RPMI8226 (cell line): ENCODE data around the gene CELF2.

Experiments
- DNase-seq: peaks from one replicate; pipeline ENCODE4 v3.0.0-alpha.2; 2015

The CELF2 gene

DNA sequence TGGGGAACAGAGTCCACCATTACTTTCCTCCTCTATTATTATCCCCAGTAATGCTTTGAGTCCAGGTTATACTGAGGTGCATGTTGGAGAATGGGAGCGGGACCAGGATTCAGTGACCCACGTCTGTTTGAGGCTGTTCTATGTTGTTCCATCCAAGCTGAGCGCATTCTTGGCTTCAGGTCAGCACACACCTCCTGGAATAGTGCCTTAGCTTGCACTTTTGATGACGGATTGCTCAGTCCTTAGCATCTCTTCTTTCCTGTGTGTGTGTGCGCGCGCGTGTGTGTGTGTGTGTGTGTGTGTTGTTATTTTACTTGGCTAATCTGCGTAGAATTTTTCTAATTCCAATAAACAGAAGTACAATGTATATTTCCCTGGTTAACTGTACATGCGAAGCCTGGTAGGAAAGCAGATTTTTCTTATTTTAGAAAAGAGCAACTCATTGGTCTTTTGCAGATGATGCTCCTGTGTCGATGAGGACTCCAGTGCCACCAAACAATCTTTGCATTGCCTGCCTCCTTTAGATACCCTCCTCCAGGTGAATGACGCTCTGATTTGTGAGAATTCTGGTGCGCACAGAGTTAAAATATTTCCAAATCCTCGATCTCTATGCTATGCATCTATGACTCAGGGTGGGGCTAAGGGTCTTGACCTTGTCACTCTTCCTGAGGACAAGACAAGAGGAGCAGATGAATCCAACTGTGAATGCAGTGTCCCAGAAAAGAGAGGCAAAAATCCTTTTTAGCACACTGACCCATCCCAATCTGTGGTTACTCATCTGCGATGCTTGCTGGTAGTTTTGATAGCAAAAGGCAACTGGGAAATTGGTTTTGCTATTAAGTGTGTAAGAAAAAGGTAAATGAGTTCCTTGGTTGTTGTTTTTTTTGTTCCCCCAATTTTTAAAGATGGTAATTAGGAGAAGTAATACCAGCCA, 13.3 kb upstream of the CELF2 start:
- no peak for DNase-seq

DNA sequence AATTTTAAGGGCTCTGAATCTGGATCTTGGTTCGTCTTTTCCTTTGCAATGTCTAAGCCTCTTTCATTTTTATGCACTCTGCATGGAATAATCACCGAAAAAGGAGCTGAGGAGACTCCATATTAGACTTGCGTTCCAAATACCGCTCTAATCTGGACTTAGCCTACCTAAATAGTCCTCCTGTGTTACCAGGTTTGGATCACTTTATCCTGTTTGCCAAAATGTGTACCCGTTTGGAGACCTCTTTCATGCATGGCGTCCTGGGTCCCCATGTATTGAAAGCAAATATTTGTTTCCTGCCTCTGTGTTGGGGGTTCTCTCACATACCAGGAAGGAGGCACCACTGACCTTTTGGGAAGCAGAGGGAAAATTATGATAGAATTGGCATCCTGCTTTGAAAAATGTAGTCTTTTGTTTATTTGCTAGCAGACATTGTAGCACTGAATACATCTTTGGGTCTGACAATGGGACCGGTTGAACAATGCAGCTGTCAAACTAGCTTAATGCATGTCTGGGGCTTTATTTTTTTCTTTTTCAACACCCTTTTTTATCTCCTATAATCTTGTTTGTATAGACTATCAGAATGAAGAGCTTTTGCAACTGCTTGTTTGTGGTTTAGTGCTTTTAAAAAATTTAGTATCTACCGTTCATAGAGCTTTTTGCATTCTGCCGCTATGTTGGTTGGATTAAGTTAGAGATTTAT, 11.8 kb upstream of the CELF2 start:
- no peak for DNase-seq

DNA sequence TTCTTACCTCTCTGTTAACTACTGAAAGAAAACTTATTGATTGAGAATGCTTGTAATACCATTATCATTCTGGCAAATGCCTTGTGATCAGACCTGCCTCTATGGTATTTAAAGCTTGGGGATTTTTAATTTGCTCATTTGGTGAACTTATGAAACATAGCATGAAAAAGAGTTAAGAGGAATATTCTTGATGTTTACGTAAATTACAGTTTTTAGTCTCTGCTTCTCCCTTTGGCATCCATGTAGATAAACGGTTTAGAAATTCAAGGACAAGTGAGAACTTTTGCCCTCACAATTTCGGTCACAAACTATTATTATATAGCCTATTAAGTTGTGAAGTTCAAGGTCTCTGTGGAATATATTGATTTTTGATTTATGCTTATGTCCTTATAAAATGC, 11.2 kb upstream of the CELF2 start:
- no peak for DNase-seq

DNA sequence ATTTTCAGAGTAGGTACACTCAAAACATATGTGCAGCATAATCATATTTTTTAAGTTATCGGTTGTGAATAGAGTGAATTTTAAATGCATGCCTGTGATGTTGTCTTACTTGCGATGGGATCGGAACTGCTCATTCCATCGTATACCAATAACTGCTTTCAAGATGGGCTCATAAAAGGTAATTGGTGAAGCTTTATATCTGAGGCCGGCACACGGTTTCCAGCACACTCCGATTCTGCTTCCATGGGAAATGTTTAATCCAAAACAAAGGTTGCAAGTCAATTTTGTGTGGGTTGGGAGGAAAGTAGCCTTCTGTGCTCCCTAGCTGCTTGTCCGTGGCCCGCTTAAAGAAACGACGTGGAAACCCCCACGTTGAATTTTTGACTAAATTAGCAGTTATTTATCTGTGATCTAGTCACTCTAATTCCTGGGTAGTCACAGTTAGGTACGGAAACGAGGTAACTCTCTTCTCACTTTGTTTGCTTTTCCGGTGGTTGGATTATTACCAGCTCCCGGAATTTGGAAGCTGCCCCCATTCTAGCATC, 10.1 kb upstream of the CELF2 start:
- DNase-seq, result no peak

DNA sequence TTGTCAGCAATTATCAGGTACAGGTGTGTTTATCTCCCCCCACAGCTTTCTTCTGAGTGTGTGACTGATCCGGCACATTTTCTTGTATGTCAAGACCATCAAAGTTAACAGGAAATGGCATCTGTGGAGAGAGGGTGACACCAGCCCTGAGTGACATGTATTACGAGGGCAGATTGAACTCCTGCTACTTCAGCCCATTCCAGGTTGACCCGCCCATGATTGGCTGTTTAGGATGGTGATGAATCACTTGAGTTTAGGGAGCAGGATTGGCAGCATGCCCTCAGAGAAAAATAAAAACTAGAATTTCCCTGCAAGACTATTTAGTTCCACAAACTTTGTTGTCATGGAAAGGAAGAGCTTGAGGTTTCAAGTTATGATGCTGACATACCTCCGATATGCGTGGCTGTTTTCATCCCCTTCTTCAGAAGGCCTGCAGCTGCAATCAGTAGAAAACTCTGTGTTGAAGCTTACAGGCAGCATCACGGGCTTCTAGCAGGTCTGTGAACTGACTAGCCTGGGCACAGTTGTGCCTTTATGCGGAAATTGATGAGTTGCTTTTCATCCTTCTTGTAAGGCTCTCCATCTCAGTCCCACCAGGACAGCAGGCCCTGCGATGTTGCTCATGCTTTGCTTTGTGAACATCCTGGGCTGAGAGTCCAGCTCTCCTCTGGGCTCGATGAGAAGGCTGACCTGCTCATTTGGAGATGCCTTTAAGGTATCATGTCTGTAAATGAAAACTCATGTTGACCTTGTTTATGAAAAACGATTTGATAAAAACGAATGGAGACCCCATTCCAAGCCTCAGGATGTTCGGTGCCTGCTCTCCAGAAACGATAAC, 8.0 kb upstream of the CELF2 start:
- no peak for DNase-seq

DNA sequence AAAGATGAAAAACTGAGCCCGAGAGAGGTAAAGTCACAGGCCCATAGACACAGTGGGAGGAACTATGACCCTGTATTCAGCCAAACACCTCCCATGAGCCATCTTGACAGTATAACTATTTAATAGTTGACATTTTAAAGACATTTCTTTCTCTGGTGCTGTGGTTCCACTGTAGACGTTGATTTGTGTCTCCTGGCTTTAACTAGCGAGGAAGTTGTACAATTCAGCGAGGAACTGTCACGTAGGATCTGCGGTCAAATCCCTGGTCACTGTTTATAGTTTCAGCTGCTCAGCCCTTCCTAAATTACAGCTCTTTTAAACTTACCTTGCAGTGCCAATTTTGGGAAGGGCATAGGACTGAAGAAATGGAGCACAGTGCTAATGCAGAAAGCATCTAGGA, 7.1 kb upstream of the CELF2 start:
- DNase-seq, result no peak

DNA sequence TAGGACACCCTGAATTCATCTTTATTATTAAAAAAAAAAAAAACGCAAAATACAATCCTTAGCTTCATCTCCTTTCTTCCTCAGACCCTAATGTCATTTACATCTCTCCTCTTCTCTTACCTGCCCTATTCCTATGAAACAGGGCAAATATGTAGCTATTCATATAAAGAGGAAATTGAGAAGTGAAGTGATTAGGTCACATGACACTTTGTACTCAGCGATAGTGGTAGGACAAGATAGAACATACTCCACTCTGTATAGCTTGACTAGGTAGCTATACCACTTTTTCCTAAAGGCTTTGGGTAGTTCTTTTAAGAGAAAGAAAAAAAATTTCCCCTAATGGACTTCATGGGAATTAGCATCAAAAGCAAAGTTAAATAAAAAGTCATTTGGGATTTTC, 6.2 kb upstream of the CELF2 start:
- DNase-seq, result no peak

DNA sequence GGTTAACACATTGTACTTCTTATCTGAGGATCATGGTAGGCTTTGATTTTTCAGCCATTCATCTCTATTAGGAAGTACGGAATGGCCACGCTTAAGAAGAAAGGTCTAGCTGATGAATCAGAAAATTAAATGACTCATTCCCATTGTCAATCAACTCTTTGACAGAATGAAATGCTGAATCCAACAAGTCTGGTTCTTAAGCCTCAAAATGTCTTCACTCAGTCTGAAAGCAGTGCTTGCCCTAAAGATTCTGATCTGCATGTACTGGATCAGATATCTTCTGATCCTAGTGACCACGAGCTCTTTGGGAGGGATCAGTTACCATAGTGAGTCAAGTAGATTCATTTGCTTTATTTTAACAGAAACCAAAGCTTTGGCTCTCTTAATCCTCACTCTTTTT, 5.7 kb upstream of the CELF2 start:
- no peak for DNase-seq

DNA sequence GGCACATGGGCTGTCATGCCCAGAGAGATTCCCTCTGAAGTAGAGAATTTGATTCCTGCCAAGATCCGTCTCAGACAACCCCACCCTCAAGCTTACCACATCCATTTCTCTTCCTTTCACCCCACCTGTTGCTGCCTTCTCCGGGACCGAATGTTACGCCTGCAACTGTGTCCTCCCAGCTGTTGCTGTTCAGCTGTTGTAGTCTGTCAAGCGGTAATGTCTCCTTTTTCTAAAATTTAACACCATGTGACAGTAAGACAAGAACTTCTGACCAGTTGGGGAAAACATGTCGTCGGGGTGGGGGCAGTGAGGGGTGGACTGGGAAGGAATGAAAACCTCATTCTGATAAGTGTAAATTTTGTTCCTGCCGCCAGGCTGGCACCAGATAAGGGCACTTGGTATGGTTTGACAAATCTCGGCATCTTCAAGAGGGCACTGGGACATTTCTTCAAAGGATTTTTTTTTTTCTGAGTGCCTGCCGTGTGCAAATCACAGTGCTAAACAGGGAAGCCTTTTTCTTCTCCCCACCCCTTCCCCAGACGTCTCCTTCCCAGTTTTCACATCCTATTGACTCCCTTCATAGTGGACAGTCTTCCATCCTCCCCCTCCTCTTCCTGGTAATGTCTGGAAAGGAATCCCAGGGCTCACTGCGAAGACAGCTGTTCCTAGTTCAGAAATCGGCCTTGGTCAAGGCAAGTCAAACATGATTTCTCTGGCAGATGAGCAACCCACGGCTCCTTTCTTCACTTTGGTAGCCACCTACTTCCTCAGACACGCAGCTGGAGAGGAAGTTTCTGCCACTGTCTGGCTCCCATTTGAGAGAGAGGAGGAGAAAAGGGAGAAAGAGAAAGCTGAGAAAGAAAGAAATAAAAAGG, 5.0 kb upstream of the CELF2 start:
- no peak for DNase-seq

DNA sequence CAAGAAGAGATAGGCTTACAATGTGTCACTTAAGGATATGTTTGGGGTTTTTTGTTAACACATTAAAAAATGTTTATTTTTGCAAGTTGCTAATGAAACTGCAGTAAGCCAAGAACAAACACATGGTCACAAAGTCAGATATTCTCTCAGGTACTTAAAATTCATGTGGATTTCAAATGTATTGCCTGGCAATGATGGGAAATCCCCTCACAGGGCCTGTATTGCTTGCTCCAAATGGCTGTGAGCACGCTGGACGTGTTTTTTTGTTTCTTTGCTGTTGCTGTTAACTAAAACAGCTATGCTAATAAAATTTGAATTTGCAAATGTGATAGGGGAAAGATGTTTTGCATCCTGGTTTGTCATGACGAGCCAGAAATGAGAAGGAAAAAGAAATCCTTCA, 3.8 kb upstream of the CELF2 start:
- no peak for DNase-seq

DNA sequence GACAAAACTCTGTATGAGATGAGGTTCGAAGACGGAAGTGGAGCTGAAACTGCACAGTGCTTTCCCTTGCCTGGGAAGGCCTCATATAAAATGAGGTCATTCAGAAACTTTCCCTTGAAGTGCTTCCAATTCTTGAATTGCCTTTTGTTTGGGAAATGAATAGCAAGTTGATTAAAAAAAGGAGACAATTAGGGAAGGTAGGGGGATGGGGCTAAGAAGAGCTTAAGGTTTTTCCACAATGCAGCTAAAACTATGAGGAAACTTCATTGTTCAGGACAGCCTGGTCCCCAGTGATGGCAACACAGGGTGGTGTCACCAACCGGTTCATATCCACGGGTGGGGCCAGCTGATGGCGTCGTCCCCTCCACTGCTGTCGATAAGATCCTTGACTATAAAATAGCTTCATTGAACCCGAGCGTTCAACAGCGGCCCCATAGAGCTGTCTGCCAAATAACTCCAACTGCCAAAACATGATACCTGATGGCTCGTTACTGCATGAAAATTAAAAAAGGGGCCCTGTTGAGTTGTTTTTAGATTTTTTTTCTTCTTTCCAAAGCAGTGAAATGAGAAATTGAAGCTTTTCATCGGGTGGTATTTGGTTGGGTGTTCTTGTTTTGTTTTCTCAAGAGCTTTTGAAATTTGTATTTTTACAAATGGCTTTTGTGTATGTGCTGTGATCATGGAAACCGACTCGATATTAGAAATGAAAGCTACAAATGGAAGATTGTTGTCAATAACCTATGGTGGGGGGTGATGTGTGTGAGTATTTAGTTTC, 2.8 kb upstream of the CELF2 start:
- DNase-seq, result no peak

DNA sequence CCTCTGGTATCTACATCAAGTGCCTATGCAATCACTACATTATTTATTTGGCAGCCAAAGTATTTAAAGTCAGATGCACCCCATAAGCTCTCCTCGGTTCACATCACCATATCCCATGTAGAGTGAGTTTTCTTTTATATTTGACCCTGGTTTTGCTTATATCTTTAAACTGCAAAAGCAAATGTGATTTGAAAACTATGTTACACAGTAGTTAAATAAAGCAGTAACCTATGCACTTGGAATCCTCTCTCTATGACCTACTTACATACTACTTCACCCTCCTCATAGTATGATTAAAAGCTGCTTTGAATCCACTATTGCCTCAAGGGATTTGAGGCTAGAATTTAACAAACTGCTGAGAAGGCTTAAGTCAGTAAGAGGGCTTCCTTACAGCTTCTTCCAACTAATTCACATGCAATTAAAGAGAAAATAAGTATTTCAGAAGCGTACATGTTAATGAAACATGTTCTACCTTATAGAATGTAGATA, 2.2 kb upstream of the CELF2 start:
- no peak for DNase-seq

DNA sequence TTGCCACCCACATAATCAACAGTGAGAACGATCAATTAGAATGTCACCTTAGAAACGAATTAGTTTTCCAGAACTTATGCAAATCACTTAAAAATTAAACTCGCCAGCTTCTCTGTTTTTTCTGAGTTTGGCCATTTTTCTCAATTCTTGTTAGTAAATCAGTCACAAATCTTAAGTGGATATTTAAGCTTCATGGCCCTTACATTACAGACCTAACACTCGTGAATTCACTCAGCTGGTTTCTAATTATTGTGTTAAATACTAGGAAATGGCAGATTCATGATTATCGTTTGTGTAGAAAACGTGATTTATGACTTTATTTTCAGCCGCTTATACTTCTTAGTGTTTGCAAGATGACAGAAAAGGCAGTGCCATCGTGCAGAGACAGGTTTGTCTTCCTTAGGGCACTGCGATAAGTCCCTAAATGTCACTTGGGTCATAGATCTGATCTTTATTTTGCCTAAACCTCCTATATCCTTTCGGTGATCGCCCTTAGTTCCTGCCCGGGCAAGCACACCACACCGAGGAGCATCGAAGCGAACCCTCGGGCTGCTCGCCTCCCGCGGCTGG, 587 bp upstream of the CELF2 start:
- peak; percentile 3 for DNase-seq

DNA sequence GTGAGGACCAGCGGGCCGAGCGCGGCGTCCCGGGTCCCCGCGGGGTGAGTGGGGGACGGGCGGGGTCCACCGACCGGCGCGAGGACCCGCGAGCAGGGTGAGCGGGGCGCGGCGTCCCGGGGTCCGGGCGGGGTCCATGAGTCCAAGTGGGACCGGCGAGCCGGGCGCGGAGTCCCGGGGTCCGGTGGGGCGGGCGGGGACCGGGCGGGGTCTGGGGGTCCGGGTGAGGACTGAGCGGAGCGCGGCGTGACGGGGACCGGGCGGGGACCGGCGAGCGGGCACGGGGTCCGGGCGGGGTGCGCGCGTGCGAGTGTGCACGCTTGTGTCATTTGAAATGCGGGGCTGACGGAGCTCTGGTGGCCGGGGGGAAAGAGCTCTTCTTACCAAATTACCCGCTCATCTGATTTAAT, 765 bp downstream of the CELF2 start:
- no peak for DNase-seq

DNA sequence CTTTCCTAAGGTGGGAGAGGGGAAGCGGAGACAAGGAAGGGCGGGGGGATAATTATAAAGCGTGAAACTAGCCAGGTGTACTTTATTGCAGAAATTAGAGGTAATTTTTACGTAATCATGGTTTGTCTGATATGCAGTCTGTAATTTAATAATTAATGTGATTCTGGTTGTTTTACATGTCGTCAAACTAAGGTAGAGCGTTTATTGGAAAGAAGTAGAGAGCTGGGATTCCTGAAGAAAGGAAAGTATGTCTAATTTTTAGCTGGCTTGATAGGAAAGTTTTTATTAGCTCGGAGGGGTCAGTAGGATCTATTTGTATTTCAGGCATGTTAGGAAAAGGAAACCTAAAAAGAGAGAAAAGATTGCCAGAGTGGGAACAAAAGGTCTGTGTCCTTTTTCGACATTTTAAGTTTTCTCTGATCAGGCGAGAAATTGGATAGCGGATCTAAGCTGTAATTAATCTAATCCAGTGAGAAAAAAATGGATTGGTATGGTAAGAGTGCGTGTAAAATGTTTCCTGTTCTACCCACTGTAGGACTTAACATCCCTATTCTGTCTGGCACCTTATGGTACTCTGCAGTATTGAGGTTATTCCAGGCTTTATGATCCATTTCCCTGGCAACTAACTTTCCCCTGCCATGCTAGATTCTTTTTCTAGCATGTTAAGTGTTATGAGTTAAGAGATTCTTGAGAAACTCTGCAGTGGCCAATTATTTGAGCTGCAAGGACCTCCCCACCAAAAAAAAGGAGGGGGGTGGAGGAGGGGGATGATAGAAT, 1.4 kb downstream of the CELF2 start:
- no peak for DNase-seq

DNA sequence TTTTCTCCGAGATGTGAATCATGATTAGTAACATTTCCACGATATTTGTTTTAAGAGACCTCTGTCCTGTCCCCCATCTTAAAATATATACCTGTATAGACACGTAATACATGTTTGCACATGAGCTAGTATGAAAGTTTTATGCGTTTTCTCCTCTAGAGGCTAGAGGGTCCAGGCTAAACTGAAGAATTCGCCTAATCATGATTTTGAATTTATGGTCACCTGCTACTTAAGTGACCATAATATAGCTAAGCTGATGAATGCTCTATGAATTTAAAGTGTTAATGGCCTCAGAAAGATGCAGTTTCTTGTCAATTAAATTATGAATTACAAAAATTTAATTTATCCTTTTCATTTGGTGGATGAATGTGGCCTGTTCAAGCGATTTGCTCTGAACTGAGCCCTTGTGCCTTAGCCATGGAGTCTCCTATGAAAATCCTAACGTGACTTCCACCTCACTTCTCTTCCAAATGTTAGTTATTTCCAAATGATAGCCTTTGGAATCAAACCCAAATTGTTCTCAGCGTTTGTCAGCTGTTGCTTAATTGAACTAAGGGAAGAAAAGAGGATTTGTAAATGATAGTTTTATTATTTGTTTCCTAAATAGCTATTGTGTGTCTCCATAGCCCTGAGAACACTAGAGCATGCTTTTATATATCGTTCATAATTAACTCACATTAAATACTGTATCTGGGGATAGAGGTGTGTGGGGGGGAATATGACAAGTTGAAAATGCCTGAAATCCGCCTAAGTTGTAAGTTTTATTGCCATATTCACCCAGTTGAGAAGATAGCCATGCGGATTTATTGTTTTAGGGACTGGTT, 2.3 kb downstream of the CELF2 start:
- no peak for DNase-seq

DNA sequence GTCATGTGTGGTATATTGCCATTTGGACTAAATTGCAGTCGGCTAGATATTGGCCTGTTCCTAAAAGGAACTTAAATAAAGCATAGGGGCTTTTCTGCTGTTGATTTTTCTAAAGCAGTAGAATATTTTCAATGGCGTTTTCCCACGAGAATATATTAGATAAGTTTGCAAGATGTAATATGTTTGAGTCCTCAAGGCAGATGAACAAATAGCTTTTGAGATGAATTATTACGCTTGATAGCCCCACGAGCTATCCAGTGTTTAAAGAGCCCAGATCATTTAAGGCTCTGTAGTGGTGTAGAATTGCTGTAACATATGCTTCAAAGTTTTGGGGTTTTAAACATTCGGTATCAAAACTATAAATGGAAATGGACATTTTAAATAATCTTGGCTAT, 2.9 kb downstream of the CELF2 start:
- no peak for DNase-seq

DNA sequence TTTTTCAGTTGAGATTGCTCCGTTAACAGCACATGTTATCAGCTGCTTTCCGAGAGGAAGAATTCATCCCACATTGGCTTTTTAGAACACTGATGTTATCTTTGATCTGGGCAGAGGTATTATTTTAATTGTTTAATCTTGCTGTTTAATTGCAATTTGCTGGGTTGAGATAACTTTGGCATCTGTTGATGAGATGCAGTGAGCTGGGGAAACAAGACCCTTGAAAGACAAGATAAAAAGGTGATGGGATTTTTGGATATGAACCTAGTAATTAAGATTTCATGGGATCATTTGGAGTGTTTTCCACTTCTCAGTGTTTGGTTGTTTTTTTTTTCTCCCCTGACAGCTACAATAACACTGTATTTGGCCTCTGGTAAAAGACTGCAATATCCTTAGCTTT, 4.5 kb downstream of the CELF2 start:
- DNase-seq, result no peak
